NCI-H2171 treated with DMSO at 0.1 percent for 48 hours (cell line): ENCODE results near the gene SRRM1.
"Not testable (repeated sequence)": the region's sequence is repeated elsewhere in the genome, so short reads cannot be mapped to it uniquely, and the experiment has no call there.

Experiments used
- DNase-seq: peaks from one replicate; lab custom pipeline; 2025; lab: John Stamatoyannopoulos, UW

SRRM1 gene

DNA sequence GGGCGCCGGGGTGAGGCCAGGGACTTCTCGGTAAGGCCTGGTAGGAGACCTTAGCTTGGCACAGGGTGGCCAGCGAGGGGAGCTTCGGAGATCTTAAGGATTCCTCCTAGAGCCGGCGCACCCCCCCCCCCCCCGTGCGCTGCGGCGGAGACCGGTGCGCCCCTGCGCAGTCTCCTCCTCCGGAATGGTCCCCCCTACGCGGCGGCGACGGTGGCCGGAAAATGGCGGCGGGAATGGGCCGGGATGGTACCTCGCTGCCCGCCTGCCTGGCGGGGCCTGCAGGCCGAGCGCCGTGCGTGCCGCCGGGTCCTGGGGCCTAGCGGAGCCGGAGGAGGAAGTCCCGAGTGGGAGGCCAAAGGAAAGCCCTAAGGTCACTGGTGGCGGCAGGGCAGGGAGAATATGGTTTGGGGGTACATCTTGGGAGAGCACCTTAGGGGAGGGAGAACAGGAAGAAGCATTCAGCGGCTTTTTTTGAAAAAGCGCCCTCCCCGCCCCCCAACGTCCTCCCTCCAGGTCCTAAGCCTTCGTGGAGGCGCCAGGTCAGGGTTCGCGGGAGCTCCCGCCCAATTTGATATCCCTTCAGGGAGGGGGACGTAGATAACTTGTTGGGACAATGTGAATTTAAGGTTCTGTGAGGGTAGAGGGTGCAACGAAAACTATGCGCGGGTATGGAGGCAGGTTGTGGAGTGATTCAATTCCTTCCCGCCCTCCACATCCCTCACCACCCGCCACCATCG lies 429 bp downstream of the SRRM1 start:
- DNase-seq: peak; percentile 45

DNA sequence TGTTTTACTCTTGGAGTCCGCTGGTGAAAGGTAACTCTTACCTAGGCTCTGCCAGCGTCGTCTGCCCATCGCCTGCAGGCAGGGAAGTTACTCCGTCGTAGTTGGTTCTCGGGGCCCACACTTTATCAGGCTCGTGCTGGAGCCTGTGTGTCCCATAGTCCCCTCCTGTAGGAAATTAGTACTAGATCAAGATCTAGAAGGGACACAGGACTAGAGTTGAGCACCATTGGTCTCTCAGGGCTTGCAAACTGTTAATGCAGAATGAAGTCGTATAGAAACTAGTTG lies 940 bp downstream of the SRRM1 start:
- peak; percentile 32 for DNase-seq

DNA sequence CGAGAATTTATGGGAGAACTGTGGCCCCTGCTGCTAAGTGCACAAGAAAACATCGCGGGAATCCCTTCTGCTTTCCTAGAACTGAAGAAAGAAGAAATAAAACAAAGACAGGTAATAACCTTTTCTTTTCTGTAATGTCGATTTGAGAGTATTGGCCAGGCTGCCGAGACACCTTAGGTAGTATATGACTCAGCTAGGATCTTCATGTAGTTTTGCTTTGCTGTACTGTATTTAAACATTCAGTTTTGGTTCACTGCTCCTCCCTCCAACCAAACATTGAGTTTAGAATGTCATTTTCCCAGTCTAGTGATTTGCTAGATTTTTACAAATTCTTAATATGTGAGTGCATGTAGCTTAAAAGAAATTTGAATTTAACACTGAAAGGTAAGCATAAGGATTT lies 5.8 kb downstream of the SRRM1 start:
- DNase-seq: no peak

DNA sequence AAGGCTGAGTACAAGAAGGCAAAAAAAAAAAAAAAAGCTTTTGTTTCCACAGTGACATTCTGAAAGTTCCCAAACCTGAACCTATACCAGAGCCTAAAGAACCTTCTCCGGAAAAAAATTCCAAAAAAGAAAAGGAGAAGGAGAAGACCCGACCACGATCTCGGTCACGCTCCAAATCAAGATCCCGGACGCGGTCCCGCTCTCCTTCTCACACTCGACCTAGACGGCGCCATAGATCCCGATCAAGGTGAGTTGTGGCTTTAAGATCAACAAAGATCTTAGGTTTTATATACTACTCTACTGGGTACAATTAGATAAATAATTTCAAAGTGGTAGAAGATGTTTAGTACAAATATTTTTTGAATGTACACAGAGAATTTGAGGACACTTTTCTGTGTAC lies 9.3 kb downstream of the SRRM1 start:
- DNase-seq: no peak

DNA sequence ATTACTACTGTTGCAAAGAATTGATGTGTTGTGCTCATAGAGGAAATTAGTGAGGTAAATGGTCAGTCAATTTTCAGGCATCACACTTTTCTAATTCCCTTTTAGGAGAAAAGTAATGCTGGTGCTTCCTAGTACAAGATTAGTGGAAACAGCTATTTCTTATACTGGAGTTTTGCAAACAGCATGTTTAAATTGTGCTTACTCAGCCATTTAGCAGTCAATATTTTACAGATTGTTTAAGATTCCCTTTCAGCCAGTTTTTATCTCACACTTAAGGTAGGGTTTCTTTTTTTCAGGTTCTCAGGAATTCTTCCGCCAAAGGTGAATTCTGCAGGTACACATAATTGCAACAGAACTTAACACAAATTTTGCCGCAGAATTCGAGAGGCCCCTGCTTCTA lies 10.9 kb downstream of the SRRM1 start:
- DNase-seq: no peak

DNA sequence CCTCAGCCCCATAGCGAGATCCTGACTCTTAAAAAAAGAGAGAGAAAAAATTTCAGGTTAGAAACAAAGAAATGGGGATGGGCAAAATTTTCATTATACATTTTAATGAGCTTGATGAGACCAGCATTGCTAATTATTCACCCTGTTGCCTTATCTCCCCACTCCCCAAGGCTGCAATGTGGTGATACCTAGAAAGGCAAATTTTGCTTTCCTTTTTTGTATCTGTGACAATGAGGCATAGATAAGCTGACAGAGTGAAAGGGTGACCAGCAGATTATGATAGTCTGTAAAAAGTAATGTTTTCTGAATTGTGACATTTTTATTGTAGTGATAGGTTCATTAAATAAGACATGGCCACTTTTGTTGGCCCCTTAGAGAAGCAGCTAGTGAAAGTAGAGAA lies 12.9 kb downstream of the SRRM1 start:
- no peak for DNase-seq

DNA sequence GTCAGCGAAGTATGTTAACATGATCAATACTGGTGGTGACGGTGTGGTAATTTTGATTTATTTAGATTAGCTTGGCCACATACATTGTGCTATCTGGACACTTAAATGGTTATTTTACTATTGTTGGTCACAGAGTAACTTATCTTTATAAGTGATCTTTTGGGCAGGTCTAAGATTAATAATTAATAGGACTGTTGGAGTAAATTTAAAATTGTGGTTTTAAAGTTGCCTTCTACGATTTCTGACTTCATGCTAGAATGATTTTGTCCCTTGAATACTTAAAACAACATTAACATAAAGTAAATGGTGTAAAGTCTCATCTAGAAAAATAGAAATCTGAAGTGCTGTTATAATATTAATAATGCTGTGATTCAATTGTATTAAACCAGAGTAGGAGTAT lies 14.7 kb downstream of the SRRM1 start:
- DNase-seq: no peak

DNA sequence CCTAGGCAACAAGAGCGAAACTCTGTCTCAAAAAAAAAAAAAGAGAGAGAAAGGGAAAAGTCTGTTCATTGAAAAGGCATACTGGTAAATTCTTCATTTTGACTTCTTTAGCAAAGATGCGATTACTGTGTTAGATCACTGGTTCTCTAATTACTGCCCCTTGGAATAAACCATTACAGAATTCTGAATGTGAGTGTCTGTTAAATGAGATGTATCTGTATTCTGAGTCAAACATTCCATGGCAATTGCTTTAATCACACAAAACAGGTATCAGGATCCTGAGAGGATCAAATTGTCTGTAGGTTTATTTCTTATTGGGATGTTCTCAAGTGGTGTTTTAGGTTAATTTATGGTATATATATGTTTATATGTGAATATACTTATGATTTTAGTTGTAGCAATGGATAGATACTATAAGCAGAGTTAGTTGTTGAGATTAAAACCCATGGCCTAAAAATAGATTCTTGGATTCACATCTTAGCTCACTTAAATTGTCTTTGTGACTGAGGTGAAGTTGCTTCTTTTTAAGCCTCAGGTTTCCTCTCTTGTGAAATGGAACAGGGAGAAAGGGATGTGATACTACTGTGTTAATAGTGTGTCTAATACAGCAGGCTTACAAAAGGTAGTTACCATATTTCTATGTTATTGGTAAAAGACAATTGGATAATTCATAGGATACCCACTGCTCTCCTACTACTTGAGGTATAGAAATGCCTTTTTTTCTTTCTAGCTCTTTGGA lies 16.2 kb downstream of the SRRM1 start:
- DNase-seq: no peak

DNA sequence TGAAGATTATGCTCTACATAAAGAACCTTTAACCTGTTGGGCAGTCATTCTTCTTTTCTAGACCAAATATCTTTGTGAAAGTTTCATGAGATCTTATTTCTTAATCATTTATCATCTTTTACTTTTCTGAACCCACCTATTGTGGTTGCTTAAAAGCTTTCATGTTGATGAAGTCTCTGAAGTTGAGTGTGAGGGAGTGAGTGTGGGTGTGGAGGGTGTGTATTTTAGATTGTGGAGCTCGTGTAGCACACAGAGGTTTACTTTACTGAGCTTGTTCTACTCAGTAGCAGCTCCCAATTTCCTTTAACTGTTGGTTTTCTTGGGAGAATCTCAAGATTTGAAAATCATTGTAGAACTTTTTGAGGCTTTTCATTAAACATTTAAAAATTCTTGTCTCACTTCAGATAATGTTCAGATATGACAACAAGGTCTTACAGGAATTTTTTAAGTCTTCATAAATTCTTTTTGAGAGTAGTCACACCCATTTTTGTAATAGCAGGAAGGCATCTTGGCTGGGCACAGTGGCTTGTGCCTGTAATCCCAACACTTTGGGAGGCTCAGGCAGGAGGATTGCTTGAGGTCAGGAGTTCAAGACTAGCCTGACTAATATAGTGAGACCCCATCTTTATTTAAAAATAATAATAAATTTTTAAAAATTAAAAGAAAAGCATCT lies 17.0 kb downstream of the SRRM1 start:
- DNase-seq: no peak

DNA sequence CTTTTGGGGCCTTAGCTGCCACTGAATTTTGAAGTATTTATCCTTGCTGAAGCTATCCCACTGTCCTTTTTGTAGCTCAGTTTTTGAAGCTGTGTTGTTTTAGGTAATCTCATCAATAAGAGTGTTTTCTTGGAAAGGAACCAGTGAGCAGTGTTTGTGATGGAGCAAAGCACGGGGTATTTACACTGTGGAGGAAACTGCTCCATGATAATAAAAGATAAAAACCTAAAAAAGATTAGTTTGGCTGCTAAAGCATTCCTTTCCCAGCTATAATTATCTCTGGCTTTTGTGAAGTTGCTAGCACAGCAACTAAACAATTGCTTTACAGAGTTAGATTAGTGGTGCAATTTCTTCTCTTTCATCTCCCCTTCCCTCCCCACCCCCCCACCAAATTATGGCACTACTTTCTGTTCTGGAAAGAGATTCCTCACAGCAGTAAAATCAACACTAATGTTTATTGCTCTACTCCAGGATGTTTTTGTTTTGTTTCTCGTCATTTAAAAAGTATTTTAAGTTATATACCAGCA lies 21.5 kb downstream of the SRRM1 start:
- no peak for DNase-seq

DNA sequence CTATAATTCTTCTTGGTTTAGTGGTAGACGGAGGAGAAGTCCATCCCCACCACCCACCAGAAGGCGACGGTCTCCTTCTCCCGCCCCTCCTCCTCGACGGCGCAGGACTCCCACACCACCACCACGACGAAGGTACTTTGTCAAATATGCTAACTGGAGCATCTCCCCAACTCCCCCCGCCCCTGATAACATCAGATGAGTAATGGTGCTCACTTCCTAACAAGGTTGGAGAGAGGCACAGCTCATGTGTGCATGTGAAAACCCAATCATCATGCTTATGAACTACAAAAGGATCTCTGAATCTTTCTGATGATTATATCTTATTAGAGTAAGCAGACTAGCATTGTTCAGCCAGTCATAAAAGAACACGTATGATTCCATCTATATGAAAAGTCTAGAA lies 23.7 kb downstream of the SRRM1 start:
- no peak for DNase-seq

DNA sequence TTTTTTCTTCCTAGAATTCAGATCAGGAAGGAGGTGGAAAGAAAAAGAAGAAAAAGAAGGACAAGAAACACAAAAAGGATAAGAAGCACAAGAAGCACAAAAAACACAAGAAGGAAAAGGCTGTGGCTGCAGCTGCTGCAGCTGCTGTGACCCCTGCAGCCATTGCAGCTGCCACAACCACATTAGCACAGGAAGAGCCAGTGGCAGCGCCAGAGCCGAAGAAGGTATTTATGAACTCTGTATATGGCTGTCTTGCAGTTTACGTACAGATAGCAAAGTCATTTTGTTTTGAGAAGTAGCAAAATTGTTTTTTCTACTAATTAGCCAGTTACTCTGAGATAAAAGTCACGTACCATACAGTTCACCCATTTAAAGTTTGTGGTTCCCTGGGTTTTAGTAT lies 28.3 kb downstream of the SRRM1 start:
- DNase-seq: not testable (repeated sequence)

DNA sequence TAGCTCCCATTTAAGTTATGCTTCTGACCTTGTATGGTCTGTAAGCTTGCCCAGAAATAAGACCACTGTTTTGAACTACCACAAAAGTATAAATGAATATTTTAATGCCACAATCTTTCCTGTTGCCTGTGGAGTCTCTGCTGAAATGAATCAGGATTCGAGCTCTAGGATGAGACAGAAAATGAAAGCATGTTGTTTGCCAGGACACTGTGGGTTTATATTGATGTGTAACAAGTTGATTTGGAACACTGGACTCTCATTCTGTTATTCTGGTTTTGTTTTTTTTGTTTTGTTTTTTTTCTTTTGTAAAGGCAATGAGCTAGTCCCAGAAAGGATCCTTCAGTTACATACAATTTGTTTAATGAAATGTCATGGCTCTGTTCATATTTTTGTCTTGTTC lies 29.6 kb downstream of the SRRM1 start:
- DNase-seq: not testable (repeated sequence)

DNA sequence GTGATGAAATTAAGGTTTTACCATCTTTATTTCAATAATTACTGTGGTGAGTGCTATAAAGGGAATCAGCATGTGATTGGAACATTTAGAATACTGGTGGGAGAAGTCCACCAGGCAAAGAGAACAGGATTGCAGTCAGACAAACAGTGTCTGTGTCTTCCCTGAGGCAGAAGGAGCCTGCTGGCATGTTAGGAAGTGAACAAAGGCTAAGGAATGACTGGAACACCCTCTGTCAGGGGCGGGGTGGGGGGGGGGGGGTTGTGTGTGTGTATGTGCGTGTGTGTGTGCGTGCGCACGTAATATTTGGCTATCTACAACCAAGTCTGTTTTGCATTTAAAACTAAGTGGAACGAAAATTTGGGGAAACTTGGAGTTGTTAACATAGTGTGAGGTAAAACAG lies 30.2 kb downstream of the SRRM1 start:
- no peak for DNase-seq

DNA sequence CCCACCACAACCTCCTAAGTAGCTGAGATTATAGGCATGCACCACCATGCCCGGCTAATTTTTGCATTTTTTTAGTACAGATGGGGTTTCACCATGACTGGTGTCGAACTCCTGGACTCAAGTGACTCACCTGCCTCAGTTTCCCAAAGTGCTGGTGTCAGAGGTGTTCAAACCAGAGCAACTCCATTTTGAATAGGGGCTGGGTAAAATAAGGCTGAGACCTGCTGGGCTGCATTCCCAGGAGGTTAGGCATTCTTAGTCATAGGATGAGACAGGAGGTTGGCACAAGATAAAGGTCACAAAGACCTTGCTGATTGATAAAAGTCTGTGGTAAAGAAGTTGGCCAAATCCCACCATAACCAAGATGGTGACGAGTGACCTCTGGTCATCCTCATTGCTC lies 35.3 kb downstream of the SRRM1 start:
- not testable (repeated sequence) for DNase-seq

DNA sequence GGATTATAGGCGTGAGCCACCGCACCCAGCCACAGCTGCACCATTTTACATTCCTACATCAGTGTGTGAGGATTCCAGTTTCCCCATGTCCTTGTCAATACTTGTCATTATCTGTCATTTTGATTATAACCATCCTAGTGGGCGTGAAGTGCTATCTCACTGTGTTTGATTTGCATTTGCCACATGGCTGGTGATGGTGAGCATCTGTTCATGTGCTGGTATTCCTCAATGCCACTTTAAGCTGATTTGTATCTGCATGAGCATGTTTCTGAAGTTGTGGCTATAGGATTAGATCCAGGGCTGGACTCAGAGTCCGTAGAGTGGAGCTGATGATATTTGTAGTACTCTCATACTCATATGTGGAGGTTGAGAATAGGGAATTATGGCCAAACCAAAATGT lies 36.6 kb downstream of the SRRM1 start:
- DNase-seq: no peak

DNA sequence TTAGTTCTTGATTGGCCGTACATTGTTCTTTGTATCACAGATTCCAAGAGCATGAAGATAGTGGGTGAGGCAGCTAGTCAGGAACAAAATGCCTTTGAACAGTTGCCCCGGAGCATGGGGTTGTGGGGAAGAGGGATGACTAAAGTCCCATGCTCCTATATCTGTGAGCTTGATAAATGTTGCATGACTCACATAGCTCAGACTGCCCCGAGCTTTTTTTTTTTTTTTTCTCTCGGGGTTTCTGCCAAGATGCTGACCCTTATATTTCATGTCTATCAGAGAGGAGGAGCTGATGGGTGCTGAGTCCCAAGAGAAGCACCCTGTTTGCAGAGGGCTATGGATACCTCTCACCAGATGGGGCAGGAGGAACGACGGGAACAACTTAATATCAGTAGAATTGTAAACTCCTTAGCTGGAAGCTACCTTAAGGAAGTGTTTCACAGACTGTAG lies 40.6 kb downstream of the SRRM1 start:
- no peak for DNase-seq

DNA sequence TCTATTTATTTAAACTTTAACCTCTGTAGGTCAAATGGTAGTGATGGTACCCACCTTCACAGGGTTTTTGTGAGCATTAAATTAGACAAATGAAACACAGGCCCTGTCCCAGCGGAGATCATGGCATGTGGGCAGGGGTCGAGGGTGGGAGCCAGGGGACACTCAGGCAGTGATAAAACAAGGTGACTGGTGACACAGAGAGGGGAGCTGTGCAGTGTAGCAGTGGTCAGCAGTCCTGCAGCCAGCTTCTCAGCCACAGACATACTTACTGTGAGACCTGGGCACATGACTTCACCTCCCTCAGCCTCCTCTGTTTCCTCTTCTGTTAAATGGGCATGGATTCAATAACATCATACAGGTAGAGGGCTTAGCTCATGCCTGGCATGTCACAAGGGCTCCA lies 44.9 kb downstream of the SRRM1 start:
- no peak for DNase-seq

DNA sequence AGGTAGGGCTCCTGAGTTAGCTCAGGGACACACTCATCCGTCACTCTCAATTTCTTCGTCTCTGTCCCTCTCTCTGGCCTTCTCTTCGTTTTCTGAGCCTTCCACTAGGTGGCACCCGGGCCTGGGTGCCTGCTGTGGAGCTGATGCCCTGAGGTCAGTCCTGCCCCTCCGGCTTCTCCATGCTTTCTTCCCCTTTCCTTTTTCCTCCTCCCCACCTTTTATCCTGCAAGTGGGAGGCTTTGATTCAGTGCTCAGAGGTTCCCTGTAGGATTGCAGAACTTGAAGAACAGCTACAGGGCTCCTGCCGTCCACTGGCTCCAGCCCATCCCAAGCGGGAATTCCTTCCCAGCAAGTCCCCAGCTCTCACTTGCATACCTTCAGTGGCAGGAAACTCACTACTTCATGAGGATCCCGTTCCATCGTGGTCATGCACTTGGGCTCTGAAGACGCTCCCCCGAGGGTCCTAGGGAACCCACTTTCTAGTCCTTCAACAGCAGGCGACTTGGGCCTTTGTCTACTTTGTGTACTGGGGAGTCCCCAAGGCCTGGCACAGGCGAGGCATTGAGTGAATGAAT lies 45.6 kb downstream of the SRRM1 start:
- DNase-seq: peak; percentile 64

DNA sequence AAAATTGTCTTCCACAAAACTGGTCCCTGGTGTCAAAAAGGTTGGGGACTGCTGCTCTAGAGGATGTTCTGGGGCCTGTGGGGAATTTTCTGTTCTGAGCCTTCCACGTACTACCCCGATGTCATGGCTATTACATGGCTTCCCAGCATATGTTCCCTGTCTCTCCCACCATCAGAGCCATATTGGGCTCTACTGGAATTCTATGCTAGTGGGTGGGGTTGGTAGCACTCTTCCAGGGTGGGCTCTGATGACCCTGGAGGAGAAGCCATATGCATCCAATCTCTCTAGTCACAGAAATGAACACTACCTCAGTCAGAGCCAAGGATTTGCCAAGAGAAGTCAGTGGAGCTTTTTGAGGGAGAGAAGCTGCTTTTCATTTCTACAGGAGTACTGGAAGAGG lies 47.9 kb downstream of the SRRM1 start:
- no peak for DNase-seq

DNA sequence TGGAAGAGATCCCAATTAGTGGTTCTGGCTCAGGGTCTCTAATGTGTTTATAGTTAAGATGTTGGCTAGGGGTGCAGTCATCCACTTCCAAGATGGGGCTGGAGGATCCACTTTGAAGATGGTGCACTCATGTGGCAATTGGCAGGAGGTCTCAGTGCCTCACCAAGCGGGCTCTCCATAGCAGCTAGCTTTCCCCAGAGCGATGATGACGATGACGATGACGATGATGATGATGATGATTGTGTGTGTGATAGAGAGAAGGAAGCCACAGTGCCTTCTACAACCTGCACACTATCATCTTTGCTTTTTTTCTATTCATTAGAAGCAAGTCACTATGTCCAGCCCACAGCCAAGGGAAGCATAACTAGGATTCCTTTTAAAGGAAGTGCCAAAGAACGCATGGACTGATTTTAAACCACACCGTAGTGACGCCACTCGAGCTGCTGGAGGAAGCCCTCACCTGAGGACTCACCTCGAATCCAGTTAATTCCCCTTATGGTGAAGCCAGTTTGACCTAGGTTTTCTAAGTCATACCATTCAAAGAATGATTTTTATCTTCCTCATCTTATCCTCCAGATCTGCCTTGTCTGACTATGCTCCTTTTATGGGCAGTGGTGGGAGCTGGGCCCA lies 49.4 kb downstream of the SRRM1 start:
- DNase-seq: no peak

DNA sequence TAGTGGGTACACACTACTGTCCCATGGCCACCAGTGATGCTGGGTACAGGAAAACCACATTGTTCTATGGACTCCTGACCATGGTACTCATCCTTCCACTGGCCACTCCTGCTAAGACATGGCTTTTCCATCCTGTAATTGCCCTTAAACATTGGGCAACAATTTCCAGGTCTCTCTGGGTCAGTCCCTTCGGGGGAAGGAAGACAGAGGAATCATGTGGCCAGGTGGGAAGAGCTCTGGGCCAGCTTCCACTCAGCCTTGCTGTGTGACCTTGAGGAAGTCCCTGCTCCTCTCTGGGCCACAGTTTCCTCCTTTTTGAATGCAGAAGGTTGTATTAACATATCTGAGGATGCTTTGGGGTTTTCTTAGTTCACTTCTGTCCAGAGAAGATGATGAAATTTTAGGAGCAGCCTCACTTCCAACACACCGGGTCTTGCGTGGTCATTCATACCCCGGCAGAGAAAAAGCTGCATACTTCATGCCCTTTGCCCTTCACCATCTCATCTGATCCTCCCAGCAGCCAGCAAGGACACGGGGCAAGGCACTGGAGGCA lies 50.8 kb downstream of the SRRM1 start:
- DNase-seq: no peak
